HCT116 (cell line): ENCODE measurements around the gene MAP4. TPM values are rescaled to one million over a fixed set of nuclear protein-coding genes. Genes with fewer than 3 reads are reported as not detected.

Experiments
- ATAC-seq: fragments of 200-7000 bp; cut with Tn5 transposase; 2 replicates; pipeline ENCODE4 v1.9.1; 2020; ENCODE audit warnings: mild to moderate bottlenecking, moderate library complexity
- BruUV-seq: library from RNA; stranded (reverse); fragments of 400-500 nt; replicated peaks from 2 replicates; lab custom pipeline; 2021; lab: Mats Ljungman, UMichigan
- CTCF ChIA-PET: fragments of 300-600 bp; sonication (Branson Sonifier 250); formaldehyde crosslinking; loops from one replicate; lab custom pipeline; 2021; ENCODE audit warnings: antibody characterized with exemption; lab: Charles Lee
- POLR2A ChIA-PET: fragments of 300-600, 350-600 bp; sonication (Branson Sonifier 250); formaldehyde crosslinking; loops from one replicate; lab custom pipeline; 2021; ENCODE audit warnings: antibody characterized with exemption; lab: Charles Lee
- RAD21 ChIA-PET, 2 experiments: fragments of 300-600 bp; sonication (Branson Sonifier 250); formaldehyde crosslinking; loops; one replicate each; lab custom pipeline; 2023; ENCODE audit warnings: low total read pairs in 2 of 2; ENCODE audit not compliant: uncharacterized antibody in 2 of 2, unreplicated experiment in 2 of 2, low non-redundant PET in 1 of 2; lab: Charles Lee
- DNase-seq: peaks from one replicate; pipeline ENCODE4 v3.0.0-alpha.2; 2010; ENCODE audit warnings: low read depth, low spot score
- H2AFZ ChIP-seq: fragments of 200-600 bp; shearing (Covaris generic), sonication (generic); 2 replicates; pipeline ENCODE4 v1.6.1; 2017; ENCODE audit warnings: low read depth, mixed run types, mixed read lengths, antibody characterized with exemption, low read length; ENCODE audit not compliant: poor library complexity, severe bottlenecking
- H3K27ac ChIP-seq: 2 replicates; pipeline ENCODE4 v1.5.1; 2012; ENCODE audit warnings: low read depth, low read length
- H3K27me3 ChIP-seq: fragments of 200-600 bp; sonication (generic); 2 replicates; pipeline ENCODE4 v1.6.1; 2016; ENCODE audit warnings: mixed run types, low read length, mixed read lengths; ENCODE audit not compliant: insufficient read depth
- H3K36me3 ChIP-seq, 2 experiments: fragments of 200-500 bp in 1 of 2; fragments of 200-600 bp in 1 of 2; sonication (Bioruptor generic) in 1 of 2; sonication (generic) in 1 of 2; 2 replicates each; pipeline versions ENCODE4 v1.5.1 to v1.6.1; 2014 to 2016; ENCODE audit warnings: low read length in 2 of 2, inconsistent platforms in 1 of 2, mixed read lengths in 1 of 2, mixed run types in 1 of 2; ENCODE audit not compliant: insufficient read depth in 2 of 2, control insufficient read depth in 1 of 2
- H3K4me1 ChIP-seq, 2 experiments: fragments of 200-600 bp in 1 of 2; sonication (generic) in 1 of 2; 2 replicates each; pipeline versions ENCODE4 v1.5.1 to v1.6.1; 2012 to 2017; ENCODE audit warnings: low read length in 2 of 2, inconsistent platforms in 1 of 2, mild to moderate bottlenecking in 1 of 2, mixed read lengths in 1 of 2, mixed run types in 1 of 2, moderate library complexity in 1 of 2; ENCODE audit not compliant: insufficient read depth in 2 of 2, control insufficient read depth in 1 of 2
- H3K4me2 ChIP-seq: fragments of 200-600 bp; sonication (generic); 2 replicates; pipeline ENCODE4 v1.6.1; 2017; ENCODE audit warnings: mixed run types, low read length, mixed read lengths
- H3K4me3 ChIP-seq, 2 experiments: fragments of 200-600 bp in 1 of 2; sonication (generic) in 1 of 2; replicated peaks in 1 of 2; 2 replicates each; pipeline ENCODE4 v1.5.1; 2011 to 2016; ENCODE audit warnings: low read length in 2 of 2, control low read depth in 1 of 2, low read depth in 1 of 2, mild to moderate bottlenecking in 1 of 2, mixed read lengths in 1 of 2, mixed run types in 1 of 2
- H3K79me2 ChIP-seq: fragments of 200-600 bp; sonication (generic); 2 replicates; pipeline ENCODE4 v1.6.1; 2017; ENCODE audit warnings: mild to moderate bottlenecking, mixed run types, low read length, moderate library complexity, mixed read lengths; ENCODE audit not compliant: insufficient read depth
- H3K9ac ChIP-seq: fragments of 200-600 bp; sonication (generic); 2 replicates; pipeline ENCODE4 v1.6.1; 2016; ENCODE audit warnings: low read length, mixed read lengths
- H3K9me2 ChIP-seq: fragments of 200-600 bp; sonication (generic), shearing (Covaris generic); 2 replicates; pipeline ENCODE4 v1.6.1; 2017; ENCODE audit warnings: mixed run types, mild to moderate bottlenecking, moderate library complexity; ENCODE audit not compliant: insufficient read depth
- H3K9me3 ChIP-seq, 2 experiments: fragments of 200-500 bp in 1 of 2; fragments of 200-600 bp in 1 of 2; sonication (Bioruptor generic) in 1 of 2; sonication (generic) in 1 of 2; 2 replicates each; pipeline ENCODE4 v1.6.1; 2014 to 2017; ENCODE audit warnings: low read length in 2 of 2, mixed read lengths in 2 of 2, inconsistent platforms in 1 of 2, low read depth in 1 of 2, mild to moderate bottlenecking in 1 of 2, mixed run types in 1 of 2, moderate library complexity in 1 of 2; ENCODE audit not compliant: control insufficient read depth in 1 of 2, insufficient read depth in 1 of 2
- H4K20me1 ChIP-seq: fragments of 200-600 bp; sonication (generic), shearing (Covaris generic); 2 replicates; pipeline ENCODE4 v1.6.1; 2017; ENCODE audit warnings: mixed run types, mild to moderate bottlenecking, moderate library complexity; ENCODE audit not compliant: insufficient read depth
- ATF3 ChIP-seq: IDR thresholded peaks from 2 replicates; pipeline ENCODE4 v1.6.1; 2012
- FOSL1 ChIP-seq: IDR thresholded peaks from 2 replicates; pipeline ENCODE4 v1.6.1; 2012; ENCODE audit warnings: low read depth
- POLR2A ChIP-seq: IDR thresholded peaks from 2 replicates; pipeline ENCODE4 v1.7.0; 2011; ENCODE audit warnings: borderline replicate concordance; ENCODE audit not compliant: insufficient read depth, insufficient read length; ENCODE audit errors: extremely low read depth
- RAD21 ChIP-seq: IDR thresholded peaks from 2 replicates; pipeline ENCODE4 v1.6.1; 2012; ENCODE audit warnings: low read depth, mild to moderate bottlenecking
- REST ChIP-seq: IDR thresholded peaks from 2 replicates; pipeline ENCODE4 v1.6.1; 2012; ENCODE audit warnings: low read depth
- ZFX ChIP-seq: fragments of 450-650 bp; IDR thresholded peaks from 2 replicates; pipeline ENCODE4 v1.6.1; 2017
- intact Hi-C: fragments of 100-400 bp; cut with micrococcal nuclease; formaldehyde crosslinking; loops from 2 replicates; pipeline ENCODE4 v1.10.0; 2022
- total RNA-seq: library from RNA; stranded (reverse); gene quantifications from one replicate; pipeline ENCODE4 v1.2.1, GENCODE V29; 2021; ENCODE audit not compliant: unreplicated experiment

The MAP4 gene
- total RNA-seq, 1 experiment from 2014 or later: 200 TPM

GRCh38 chr3:47841786-47842349 lies 174.3 kb downstream of the MAP4 start:
- ChIA-PET CTCF (interaction anchor here (1.2 kb wide), 1 partner anchor 316 kb away, joined by 4 read pairs; no protein-coding TSS in a partner anchor), RAD21 (no interaction called here), POLR2A (no interaction called here)
- Histone ChIP-seq H3K79me2 (peaks cover 55% of the 10 kb centered on the region), H3K4me1 (no peaks in the 10 kb centered on the region), H3K9me2 (no peaks in the 10 kb centered on the region), H3K36me3 (peaks cover 51 to 76% of the 10 kb centered on the region in 2 experiments), H3K4me3 (no peak overlapping the region), H4K20me1 (peaks cover 5% of the 10 kb centered on the region; the same call in 1 of the 2 replicates), H3K27ac (no peak overlapping the region), H3K4me2 (no peak overlapping the region), H3K9me3 (no peaks in the 10 kb centered on the region), H3K9ac (no peak overlapping the region), H3K27me3 (no peaks in the 10 kb centered on the region), H2AFZ (no peak overlapping the region)
- DNase-seq (no peak), ATAC-seq (no peak)
- intact Hi-C loops: no loop called here
- no TSS peak for BruUV-seq
- no peak for TF ChIP-seq POLR2A

DNA sequence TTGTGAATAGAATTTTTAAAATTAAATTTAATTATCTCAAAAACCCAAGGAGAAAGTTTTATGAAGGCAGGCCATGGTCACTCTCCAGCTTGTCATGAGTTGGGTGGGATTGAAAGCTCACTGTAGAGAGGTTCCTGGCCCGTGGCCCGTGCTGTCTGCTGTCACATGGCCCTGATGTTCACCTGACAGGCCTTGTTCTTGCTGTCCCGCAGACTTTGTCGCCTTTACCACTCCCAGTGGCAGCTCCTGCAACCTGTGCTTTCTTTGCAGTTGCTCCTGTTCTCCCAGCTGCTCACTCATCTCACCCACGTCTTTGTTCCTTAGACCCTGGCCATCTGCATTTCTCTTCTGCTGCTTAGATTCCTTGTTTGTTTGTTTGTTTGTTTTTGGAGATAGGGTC lies 177.7 kb downstream of the MAP4 start:
- Histone ChIP-seq H3K9me2 (no peaks in the 10 kb centered on the region), H3K4me1 (no peaks in the 10 kb centered on the region), H3K4me2 (no peak overlapping the region), H3K27me3 (no peaks in the 10 kb centered on the region), H3K9me3 (no peaks in the 10 kb centered on the region), H3K4me3 (no peak overlapping the region), H4K20me1 (peaks cover 5% of the 10 kb centered on the region; the same call in 1 of the 2 replicates), H3K27ac (no peak overlapping the region), H3K79me2 (peaks cover 67% of the 10 kb centered on the region), H3K36me3 (peaks cover 49 to 58% of the 10 kb centered on the region in 2 experiments)
- ChIA-PET RAD21 (no interaction called here), POLR2A (interaction anchor here (1.5 kb wide), 1 partner anchor 313 kb away, joined by 4 read pairs; no protein-coding TSS in a partner anchor), CTCF (interaction anchor here (2.2 to 4.1 kb wide), 2 partner anchors 314 to 319 kb away, joined by 22 to 47 read pairs; no protein-coding TSS in a partner anchor)
- BruUV-seq: no TSS peak
- DNase-seq (no peak), ATAC-seq (no peak)
- TF ChIP-seq POLR2A (no peak), FOSL1 (no peak), ZFX (no peak), REST (no peak), ATF3 (no peak), RAD21 (no peak)
- TF ChIP-seq, all 23 proteins: peak for 0
- no peak overlapping the region for H2AFZ ChIP-seq
- no peak overlapping the region for H3K9ac ChIP-seq
- intact Hi-C loops: no loop called here
